Prostate gland (tissue), 2 donors: ENCODE results near the gene GPR83. TPM values are rescaled to one million over a fixed set of nuclear protein-coding genes. Genes with fewer than 3 reads are reported as not detected.
A peak's percentile ranks its signal among the peaks of the same experiment; 100 is the strongest.

Experiments
- DNase-seq: peaks from one replicate; pipeline ENCODE4 v3.0.0-alpha.2; 2019; ENCODE audit warnings: low spot score
- H3K27ac ChIP-seq, 2 donors: fragments of 200-600 bp; sonication (generic); 2 replicates each; pipeline ENCODE4 v1.5.1; 2017 to 2019
- H3K27me3 ChIP-seq: fragments of 200-600 bp; sonication (generic); replicated peaks from 2 replicates; pipeline ENCODE4 v1.5.1; 2019; ENCODE audit not compliant: insufficient read depth
- H3K36me3 ChIP-seq, 2 donors: fragments of 200-600 bp; sonication (generic); 1 replicate in 1 of 2; 2 replicates in 1 of 2; pipeline versions ENCODE4 v1.5.1 to v1.8.1; 2017 to 2019
- H3K4me1 ChIP-seq: fragments of 200-600 bp; sonication (generic); replicated peaks from 2 replicates; pipeline ENCODE4 v1.5.1; 2019
- H3K4me3 ChIP-seq, 2 donors: fragments of 200-600 bp; sonication (generic); 2 replicates each; pipeline ENCODE4 v1.5.1; 2017 to 2019
- H3K9me3 ChIP-seq: fragments of 200-600 bp; sonication (generic); 2 replicates; pipeline ENCODE4 v1.5.1; 2017
- POLR2A ChIP-seq: fragments of 450-650 bp; IDR thresholded peaks from one replicate; pipeline ENCODE4 v1.6.1; 2016; ENCODE audit warnings: antibody characterized with exemption, mild to moderate bottlenecking
- POLR2AphosphoS5 ChIP-seq: sonication (generic); formaldehyde crosslinking; IDR thresholded peaks from one replicate; pipeline ENCODE4 v1.6.1; 2017; ENCODE audit warnings: antibody characterized with exemption
- WGBS: methylation state at CpG from one replicate; pipeline ENCODE4 v1.1.5; 2018; 5-methylcytosine and 5-hydroxymethylcytosine counted together
- intact Hi-C: fragments of 100-400 bp; cut with DNase I; formaldehyde crosslinking; loops from one replicate; pipeline ENCODE4 v1.14.2; 2022
- total RNA-seq, 2 donors: library from RNA; depleted of rRNA; stranded (reverse); fragments of >200 nt; gene quantifications; one replicate each; pipeline ENCODE4 v1.1.0, GENCODE V29; 2016
- TF ChIP-seq, protein P1 (sequence below), 4 experiments: fragments of 200-600 bp in 2 of 4; fragments of 450-650 bp in 2 of 4; sonication (generic) in 2 of 4; IDR thresholded peaks; 1 replicate in 3 of 4; 2 replicates in 1 of 4; pipeline ENCODE4 v1.5.1; 2016 to 2019; ENCODE audit warnings: antibody characterized with exemption in 4 of 4, mild to moderate bottlenecking in 2 of 4, moderate library complexity in 2 of 4

The GPR83 gene
- total RNA-seq, 2 donors from 2014 or later, result not detected

DNA sequence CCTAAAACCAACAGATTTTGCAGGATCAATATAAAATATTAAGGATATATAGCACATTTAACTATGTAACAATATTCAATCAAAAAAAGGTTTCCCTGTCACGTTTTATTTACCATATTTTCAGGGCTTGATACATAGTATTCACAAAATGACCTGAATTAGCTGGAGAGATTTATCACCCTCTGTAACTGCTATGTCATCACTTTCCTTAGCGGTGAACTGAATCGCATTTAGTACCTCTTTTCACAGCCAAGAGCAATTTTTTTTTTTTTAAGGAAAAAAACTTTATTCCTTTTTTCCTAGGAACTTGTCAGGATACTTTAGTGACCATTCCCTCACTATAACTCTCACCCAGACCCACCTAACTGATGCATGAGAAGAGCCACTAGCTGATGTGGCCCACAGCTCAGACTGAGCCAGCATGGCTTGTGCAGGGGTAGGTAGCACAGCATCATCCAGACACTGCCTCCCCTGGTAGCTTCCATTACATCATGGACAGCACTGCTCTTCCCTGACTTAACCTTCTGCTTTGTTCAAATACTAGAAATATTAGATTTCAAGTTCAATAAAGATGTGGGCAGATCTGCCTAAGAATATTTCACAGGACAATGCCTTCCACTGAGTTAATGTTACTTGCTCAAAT, 17.0 kb upstream of the GPR83 start:
- 73% methylated on average over 3 of the region's 3 CpGs for WGBS
- Histone ChIP-seq H3K4me1 (no peaks in the 10 kb centered on the region), H3K36me3 (no peaks in the 10 kb centered on the region), H3K4me3 (no peak overlapping the region), H3K27ac (no peak overlapping the region), H3K9me3 (no peaks in the 10 kb centered on the region), H3K27me3 (no peaks in the 10 kb centered on the region)
- TF ChIP-seq POLR2AphosphoS5, result no peak
- TF ChIP-seq, protein P1, sequence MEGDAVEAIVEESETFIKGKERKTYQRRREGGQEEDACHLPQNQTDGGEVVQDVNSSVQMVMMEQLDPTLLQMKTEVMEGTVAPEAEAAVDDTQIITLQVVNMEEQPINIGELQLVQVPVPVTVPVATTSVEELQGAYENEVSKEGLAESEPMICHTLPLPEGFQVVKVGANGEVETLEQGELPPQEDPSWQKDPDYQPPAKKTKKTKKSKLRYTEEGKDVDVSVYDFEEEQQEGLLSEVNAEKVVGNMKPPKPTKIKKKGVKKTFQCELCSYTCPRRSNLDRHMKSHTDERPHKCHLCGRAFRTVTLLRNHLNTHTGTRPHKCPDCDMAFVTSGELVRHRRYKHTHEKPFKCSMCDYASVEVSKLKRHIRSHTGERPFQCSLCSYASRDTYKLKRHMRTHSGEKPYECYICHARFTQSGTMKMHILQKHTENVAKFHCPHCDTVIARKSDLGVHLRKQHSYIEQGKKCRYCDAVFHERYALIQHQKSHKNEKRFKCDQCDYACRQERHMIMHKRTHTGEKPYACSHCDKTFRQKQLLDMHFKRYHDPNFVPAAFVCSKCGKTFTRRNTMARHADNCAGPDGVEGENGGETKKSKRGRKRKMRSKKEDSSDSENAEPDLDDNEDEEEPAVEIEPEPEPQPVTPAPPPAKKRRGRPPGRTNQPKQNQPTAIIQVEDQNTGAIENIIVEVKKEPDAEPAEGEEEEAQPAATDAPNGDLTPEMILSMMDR (IDR thresholded peaks at IDR 0.05), result no peak
- TF ChIP-seq POLR2A, result no peak
- no peak for DNase-seq
- intact Hi-C loops, result loop anchor here (10.0 kb wide), 1 partner anchor 523 kb away; no protein-coding TSS in a partner anchor

DNA sequence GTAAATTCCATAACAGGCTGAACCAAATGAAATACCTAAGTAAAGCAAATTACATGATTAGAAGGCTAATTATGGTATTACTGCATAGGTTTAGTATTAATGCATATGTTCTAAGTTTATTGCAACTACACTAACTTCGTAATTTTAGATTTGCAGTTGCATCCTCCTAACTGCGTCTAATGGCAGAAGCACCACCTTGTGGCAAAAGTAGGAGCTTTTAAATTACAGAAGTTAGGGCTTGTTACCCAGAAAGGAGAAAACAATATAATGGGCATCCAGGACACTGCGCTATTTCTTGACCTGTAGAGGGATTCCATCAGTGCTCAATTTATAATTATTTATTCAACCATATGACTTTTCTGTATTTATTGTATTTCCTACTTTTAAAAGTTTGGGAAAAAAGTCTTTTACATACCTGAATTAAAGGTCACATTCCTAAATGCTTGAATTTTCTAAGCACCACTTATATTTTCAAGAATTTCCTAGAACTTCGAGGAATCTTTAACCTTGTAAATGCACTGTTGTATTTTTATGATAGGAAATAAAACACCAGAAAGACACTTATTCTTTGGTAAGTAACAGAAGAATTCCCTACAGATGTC, 16.3 kb upstream of the GPR83 start:
- no peak overlapping the region for H3K27ac ChIP-seq
- no peaks in the 10 kb centered on the region for H3K36me3 ChIP-seq
- H3K4me1 ChIP-seq, result no peaks in the 10 kb centered on the region
- no peak overlapping the region for H3K4me3 ChIP-seq
- intact Hi-C loops, result loop anchor here (10.0 kb wide), 1 partner anchor 523 kb away; no protein-coding TSS in a partner anchor
- no peak for DNase-seq
- H3K27me3 ChIP-seq, result no peaks in the 10 kb centered on the region
- TF ChIP-seq, protein P1 (IDR thresholded peaks at IDR 0.05), result peak in 2 of 4 experiments; percentile 43 to 48
- TF ChIP-seq POLR2AphosphoS5 (no peak), POLR2A (no peak)
- 48% methylated on average over 4 of the region's 4 CpGs for WGBS
- no peaks in the 10 kb centered on the region for H3K9me3 ChIP-seq

DNA sequence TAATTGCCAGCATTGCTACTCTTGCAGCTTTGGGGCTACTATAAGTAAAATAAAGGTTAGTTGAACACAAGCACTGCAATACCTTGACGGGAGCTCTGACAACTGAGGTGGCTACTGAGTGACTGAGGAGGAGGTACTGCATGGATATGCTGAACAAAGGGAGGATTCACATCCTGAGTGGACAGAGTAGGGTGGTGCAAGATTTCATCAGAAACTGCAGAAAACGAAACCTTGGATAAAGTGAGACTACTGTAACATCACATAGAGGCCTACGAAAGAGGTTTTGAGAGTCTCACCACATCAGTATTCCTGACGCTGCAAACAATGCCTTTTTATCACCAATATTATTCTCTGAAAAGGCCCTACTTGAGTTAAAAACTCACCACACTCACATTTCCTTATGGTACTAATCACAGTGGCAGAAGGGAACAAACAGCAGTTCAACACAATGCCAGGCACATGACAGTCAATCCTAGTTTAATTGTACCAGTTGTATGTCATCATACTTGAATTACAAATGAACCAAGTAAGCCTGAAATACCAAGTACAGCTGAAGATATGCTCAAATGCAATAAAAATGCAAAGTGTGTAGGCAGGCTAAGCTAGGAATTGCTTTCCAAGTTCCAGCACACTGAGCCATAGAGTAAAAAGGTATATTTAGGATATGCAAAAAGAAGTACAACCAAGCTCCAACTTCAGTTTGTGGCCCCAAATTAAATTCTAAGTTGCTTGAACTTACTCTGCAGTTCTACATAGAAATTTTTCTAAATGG, 4.0 kb upstream of the GPR83 start:
- no peak for DNase-seq

DNA sequence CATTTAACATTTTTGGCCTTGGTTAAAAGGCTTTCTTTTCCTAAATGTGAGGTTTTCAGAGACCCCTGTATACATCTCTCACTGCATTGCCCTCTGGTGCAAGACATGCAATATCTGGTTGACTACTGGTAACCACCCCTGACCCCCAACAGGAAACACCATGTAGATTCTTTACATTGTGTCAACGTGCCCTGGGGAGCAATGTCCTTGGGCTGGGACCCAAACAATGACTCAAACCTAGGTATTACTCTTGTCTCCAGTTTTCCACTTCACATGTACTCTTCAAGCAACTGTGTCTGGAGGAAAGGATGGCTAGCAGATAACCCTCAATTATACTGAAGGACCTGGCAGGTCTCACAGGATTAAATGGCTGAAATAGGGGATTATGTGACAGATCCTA, 1.1 kb upstream of the GPR83 start:
- DNase-seq, result no peak
- intact Hi-C loops, result no loop called here
- H3K36me3 ChIP-seq, result no peaks in the 10 kb centered on the region
- H3K27me3 ChIP-seq, result peaks cover 10% of the 10 kb centered on the region
- H3K4me3 ChIP-seq, result no peak overlapping the region
- TF ChIP-seq, protein P1 (IDR thresholded peaks at IDR 0.05), result no peak
- TF ChIP-seq POLR2A (no peak), POLR2AphosphoS5 (no peak)
- no peaks in the 10 kb centered on the region for H3K9me3 ChIP-seq
- peaks cover 4% of the 10 kb centered on the region for H3K4me1 ChIP-seq
- 42% methylated on average over 1 of the region's 1 CpG for WGBS
- H3K27ac ChIP-seq, result no peak overlapping the region

More for the DNA sequence above, 4.0 kb upstream of the GPR83 start:
- H3K4me1 ChIP-seq, result peaks cover 4% of the 10 kb centered on the region
- no peak overlapping the region for H3K27ac ChIP-seq
- 91% methylated on average over 4 of the region's 4 CpGs for WGBS
- peaks cover 10% of the 10 kb centered on the region for H3K27me3 ChIP-seq
- H3K4me3 ChIP-seq, result no peak overlapping the region
- H3K36me3 ChIP-seq, result no peaks in the 10 kb centered on the region
- intact Hi-C loops, result no loop called here
- TF ChIP-seq POLR2AphosphoS5, result no peak
- TF ChIP-seq POLR2A, result no peak
- TF ChIP-seq, protein P1 (IDR thresholded peaks at IDR 0.05), result no peak
- no peaks in the 10 kb centered on the region for H3K9me3 ChIP-seq
